HepG2 (cell line): ENCODE results near the gene PIP5KL1. TPM values are rescaled to one million over a fixed set of nuclear protein-coding genes. Genes with fewer than 3 reads are reported as not detected.

Experiments used
- FOXP1 ChIP-seq, 2 experiments: fragments of 450-650 bp in 1 of 2; IDR thresholded peaks; 2 replicates each; pipeline ENCODE4 v1.6.1; 2017 to 2018; ENCODE audit warnings: antibody characterized with exemption in 1 of 2
- HCFC1 ChIP-seq: fragments of 150-350 bp; IDR thresholded peaks from 2 replicates; pipeline ENCODE4 v1.6.1; 2014; ENCODE audit warnings: low read depth, low read length
- KDM5B ChIP-seq: sonication (generic); formaldehyde crosslinking; IDR thresholded peaks from 2 replicates; pipeline ENCODE4 v1.4.0; 2020; ENCODE audit warnings: missing genetic modification reagents, mild to moderate bottlenecking, borderline replicate concordance
- MZF1 ChIP-seq: sonication (generic); formaldehyde crosslinking; IDR thresholded peaks from 2 replicates; pipeline ENCODE4 v1.8.1; 2023; ENCODE audit warnings: mild to moderate bottlenecking, missing genetic modification reagents, borderline replicate concordance
- POGZ ChIP-seq: sonication (generic); formaldehyde crosslinking; IDR thresholded peaks from 2 replicates; pipeline ENCODE4 v1.4.0; 2020; ENCODE audit warnings: mild to moderate bottlenecking, missing genetic modification reagents
- SRY ChIP-seq: sonication (generic); formaldehyde crosslinking; IDR thresholded peaks from 2 replicates; pipeline ENCODE4 v1.8.0; 2022; ENCODE audit warnings: mild to moderate bottlenecking, missing genetic modification reagents
- TP53 ChIP-seq: sonication (generic); formaldehyde crosslinking; conservative IDR thresholded peaks from 2 replicates; pipeline ENCODE4 v1.4.0; 2020; ENCODE audit warnings: missing genetic modification reagents
- ZBTB7A ChIP-seq: sonication (generic); formaldehyde crosslinking; IDR thresholded peaks from 2 replicates; pipeline ENCODE4 v1.8.0; 2022; ENCODE audit warnings: mild to moderate bottlenecking, missing genetic modification reagents
- ZNF10 ChIP-seq: sonication (generic); formaldehyde crosslinking; IDR thresholded peaks from 2 replicates; pipeline ENCODE4 v1.4.0; 2020; ENCODE audit warnings: mild to moderate bottlenecking, low read depth, missing genetic modification reagents, borderline replicate concordance
- ZNF121 ChIP-seq: sonication (generic); formaldehyde crosslinking; IDR thresholded peaks from 2 replicates; pipeline ENCODE4 v1.5.0; 2020; ENCODE audit warnings: mild to moderate bottlenecking, missing genetic modification reagents
- ZNF383 ChIP-seq: sonication (generic); formaldehyde crosslinking; IDR thresholded peaks from 2 replicates; pipeline ENCODE4 v1.4.0; 2020; ENCODE audit warnings: missing genetic modification reagents, mild to moderate bottlenecking, borderline replicate concordance
- ZNF703 ChIP-seq: sonication (generic); formaldehyde crosslinking; IDR thresholded peaks from 2 replicates; pipeline ENCODE4 v1.5.1; 2020; ENCODE audit warnings: missing genetic modification reagents, mild to moderate bottlenecking, moderate library complexity, borderline replicate concordance
- polyA plus RNA-seq, 8 experiments: library from polyadenylated mRNA; depleted of rRNA in 3 of 8; stranded (reverse) in 7 of 8; unstranded in 1 of 8; fragments of >200 nt; fragmentation: Illumina TruSeq in 4 of 8; extraction: Trizol in 4 of 8; gene quantifications; 2 replicates each; pipeline versions ENCODE4 v1.2.1 to v1.2.3, GENCODE V29; 2011 to 2016; ENCODE audit warnings: low read depth in 4 of 8, missing spikeins in 1 of 8, mixed read lengths in 1 of 8; ENCODE audit not compliant: insufficient read depth in 1 of 8
- total RNA-seq, 5 experiments: library from RNA; depleted of rRNA; stranded (reverse); fragments of >200 nt; fragmentation: Illumina TruSeq; extraction: Trizol; gene quantifications; 2 replicates each; pipeline ENCODE4 v1.2.3, GENCODE V29; 2016; ENCODE audit warnings: low read depth in 1 of 5
- TF ChIP-seq, protein P1 (sequence below): sonication (generic); formaldehyde crosslinking; conservative IDR thresholded peaks from 2 replicates; pipeline ENCODE4 v1.4.0; 2020; ENCODE audit warnings: mild to moderate bottlenecking, missing genetic modification reagents, moderate library complexity
- TF ChIP-seq, protein P2 (sequence below): sonication (generic); formaldehyde crosslinking; IDR thresholded peaks from 2 replicates; pipeline ENCODE4 v1.8.1; 2023; ENCODE audit warnings: mild to moderate bottlenecking, missing genetic modification reagents
- TF ChIP-seq, protein P3 (sequence below): sonication (generic); formaldehyde crosslinking; IDR thresholded peaks from 2 replicates; pipeline ENCODE4 v1.5.1; 2020; ENCODE audit warnings: mild to moderate bottlenecking, missing genetic modification reagents, borderline replicate concordance
- TF ChIP-seq, protein P4 (sequence below): sonication (generic); formaldehyde crosslinking; IDR thresholded peaks from 2 replicates; pipeline ENCODE4 v1.9.0; 2022; ENCODE audit warnings: missing genetic modification reagents, mild to moderate bottlenecking, borderline replicate concordance

Gene PIP5KL1
- total and polyA plus RNA-seq, 2 of the 13 experiments (the other 11 are each of a cell fraction or from before 2014, with no cell fraction given) = 0.20 to 0.49 TPM

DNA sequence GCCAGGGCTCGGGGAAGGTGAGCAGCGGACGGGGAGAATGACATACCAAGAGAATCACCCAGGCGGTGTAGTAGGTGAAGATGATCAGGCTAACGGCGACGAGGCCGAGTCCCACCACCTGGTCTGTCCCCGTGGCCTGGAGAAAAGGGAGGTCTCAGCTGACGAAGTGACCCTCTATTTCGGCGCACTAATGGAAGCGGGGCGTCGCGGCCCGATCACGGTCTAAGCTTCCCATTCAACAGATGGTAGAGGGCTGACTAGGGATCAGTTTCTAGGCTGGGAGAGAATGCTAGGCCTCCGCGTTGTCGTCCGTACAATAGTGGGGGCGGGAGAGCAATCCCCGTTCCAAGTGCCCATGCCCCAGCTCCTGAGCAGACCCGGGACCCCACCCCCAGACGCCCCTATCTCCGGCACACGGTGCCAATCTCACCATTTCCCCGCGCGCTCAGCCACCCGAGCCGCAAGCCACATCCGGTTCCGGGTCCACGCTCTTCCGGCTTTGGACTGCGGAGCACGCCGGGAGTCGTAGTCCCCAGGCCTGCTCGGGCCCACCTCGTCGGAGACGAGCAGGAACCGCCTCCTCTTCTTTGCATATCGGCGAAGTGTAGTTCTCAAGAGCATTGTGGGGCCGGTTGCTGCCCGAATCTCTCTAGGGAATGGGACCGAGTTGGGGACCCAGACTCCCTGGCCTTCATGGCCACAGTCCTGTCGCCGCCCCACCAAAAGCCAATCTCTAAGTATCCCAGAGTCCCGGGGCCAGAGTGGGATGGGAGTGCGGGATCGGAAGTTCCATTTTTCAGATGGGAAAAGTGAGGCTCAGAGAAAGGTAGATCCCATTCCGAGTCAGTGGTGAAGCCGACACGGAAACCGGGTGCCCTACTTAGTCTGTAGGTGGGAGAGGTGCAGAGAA is 7.1 kb upstream of the PIP5KL1 start, which contains the start of gene DPM2 (continued):
- TF ChIP-seq ZNF10 (CRISPR knock-in tag) (no peak), POGZ (no peak; the same call in 1 of the 2 replicates), FOXP1 (IDR thresholded peaks at IDR 0.05) (no peak), FOXP1 (CRISPR knock-in tag; IDR thresholded peaks at IDR 0.05) (no peak), SRY (CRISPR knock-in tag) (no peak), MZF1 (CRISPR knock-in tag) (no peak), ZBTB7A (CRISPR knock-in tag) (no peak), ZNF121 (CRISPR knock-in tag) (no peak), ZNF383 (CRISPR knock-in tag) (no peak), TP53 (no peak), ZNF703 (no peak), HCFC1 (peak; percentile 90), KDM5B (CRISPR knock-in tag) (peak; percentile 32; the same call in 1 of the 2 replicates)
- TF ChIP-seq, protein P1, sequence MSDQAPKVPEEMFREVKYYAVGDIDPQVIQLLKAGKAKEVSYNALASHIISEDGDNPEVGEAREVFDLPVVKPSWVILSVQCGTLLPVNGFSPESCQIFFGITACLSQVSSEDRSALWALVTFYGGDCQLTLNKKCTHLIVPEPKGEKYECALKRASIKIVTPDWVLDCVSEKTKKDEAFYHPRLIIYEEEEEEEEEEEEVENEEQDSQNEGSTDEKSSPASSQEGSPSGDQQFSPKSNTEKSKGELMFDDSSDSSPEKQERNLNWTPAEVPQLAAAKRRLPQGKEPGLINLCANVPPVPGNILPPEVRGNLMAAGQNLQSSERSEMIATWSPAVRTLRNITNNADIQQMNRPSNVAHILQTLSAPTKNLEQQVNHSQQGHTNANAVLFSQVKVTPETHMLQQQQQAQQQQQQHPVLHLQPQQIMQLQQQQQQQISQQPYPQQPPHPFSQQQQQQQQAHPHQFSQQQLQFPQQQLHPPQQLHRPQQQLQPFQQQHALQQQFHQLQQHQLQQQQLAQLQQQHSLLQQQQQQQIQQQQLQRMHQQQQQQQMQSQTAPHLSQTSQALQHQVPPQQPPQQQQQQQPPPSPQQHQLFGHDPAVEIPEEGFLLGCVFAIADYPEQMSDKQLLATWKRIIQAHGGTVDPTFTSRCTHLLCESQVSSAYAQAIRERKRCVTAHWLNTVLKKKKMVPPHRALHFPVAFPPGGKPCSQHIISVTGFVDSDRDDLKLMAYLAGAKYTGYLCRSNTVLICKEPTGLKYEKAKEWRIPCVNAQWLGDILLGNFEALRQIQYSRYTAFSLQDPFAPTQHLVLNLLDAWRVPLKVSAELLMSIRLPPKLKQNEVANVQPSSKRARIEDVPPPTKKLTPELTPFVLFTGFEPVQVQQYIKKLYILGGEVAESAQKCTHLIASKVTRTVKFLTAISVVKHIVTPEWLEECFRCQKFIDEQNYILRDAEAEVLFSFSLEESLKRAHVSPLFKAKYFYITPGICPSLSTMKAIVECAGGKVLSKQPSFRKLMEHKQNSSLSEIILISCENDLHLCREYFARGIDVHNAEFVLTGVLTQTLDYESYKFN (CRISPR knock-in tag) = no peak
- TF ChIP-seq, protein P2, sequence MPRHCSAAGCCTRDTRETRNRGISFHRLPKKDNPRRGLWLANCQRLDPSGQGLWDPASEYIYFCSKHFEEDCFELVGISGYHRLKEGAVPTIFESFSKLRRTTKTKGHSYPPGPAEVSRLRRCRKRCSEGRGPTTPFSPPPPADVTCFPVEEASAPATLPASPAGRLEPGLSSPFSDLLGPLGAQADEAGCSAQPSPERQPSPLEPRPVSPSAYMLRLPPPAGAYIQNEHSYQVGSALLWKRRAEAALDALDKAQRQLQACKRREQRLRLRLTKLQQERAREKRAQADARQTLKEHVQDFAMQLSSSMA (CRISPR knock-in tag) = peak; percentile 78; the same call in 1 of the 2 replicates
- TF ChIP-seq, protein P3, sequence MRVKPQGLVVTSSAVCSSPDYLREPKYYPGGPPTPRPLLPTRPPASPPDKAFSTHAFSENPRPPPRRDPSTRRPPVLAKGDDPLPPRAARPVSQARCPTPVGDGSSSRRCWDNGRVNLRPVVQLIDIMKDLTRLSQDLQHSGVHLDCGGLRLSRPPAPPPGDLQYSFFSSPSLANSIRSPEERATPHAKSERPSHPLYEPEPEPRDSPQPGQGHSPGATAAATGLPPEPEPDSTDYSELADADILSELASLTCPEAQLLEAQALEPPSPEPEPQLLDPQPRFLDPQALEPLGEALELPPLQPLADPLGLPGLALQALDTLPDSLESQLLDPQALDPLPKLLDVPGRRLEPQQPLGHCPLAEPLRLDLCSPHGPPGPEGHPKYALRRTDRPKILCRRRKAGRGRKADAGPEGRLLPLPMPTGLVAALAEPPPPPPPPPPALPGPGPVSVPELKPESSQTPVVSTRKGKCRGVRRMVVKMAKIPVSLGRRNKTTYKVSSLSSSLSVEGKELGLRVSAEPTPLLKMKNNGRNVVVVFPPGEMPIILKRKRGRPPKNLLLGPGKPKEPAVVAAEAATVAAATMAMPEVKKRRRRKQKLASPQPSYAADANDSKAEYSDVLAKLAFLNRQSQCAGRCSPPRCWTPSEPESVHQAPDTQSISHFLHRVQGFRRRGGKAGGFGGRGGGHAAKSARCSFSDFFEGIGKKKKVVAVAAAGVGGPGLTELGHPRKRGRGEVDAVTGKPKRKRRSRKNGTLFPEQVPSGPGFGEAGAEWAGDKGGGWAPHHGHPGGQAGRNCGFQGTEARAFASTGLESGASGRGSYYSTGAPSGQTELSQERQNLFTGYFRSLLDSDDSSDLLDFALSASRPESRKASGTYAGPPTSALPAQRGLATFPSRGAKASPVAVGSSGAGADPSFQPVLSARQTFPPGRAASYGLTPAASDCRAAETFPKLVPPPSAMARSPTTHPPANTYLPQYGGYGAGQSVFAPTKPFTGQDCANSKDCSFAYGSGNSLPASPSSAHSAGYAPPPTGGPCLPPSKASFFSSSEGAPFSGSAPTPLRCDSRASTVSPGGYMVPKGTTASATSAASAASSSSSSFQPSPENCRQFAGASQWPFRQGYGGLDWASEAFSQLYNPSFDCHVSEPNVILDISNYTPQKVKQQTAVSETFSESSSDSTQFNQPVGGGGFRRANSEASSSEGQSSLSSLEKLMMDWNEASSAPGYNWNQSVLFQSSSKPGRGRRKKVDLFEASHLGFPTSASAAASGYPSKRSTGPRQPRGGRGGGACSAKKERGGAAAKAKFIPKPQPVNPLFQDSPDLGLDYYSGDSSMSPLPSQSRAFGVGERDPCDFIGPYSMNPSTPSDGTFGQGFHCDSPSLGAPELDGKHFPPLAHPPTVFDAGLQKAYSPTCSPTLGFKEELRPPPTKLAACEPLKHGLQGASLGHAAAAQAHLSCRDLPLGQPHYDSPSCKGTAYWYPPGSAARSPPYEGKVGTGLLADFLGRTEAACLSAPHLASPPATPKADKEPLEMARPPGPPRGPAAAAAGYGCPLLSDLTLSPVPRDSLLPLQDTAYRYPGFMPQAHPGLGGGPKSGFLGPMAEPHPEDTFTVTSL = no peak
- TF ChIP-seq, protein P4, sequence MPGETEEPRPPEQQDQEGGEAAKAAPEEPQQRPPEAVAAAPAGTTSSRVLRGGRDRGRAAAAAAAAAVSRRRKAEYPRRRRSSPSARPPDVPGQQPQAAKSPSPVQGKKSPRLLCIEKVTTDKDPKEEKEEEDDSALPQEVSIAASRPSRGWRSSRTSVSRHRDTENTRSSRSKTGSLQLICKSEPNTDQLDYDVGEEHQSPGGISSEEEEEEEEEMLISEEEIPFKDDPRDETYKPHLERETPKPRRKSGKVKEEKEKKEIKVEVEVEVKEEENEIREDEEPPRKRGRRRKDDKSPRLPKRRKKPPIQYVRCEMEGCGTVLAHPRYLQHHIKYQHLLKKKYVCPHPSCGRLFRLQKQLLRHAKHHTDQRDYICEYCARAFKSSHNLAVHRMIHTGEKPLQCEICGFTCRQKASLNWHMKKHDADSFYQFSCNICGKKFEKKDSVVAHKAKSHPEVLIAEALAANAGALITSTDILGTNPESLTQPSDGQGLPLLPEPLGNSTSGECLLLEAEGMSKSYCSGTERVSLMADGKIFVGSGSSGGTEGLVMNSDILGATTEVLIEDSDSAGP (CRISPR knock-in tag) = peak; percentile 64; the same call in 1 of the 2 replicates
